Fibroblast of mammary gland (primary cell): Measurements from ENCODE around the gene CREB3L1.

Source experiments
- DNase-seq: peaks from one replicate; pipeline ENCODE4 v3.0.0-alpha.2; 2010; ENCODE audit warnings: low read depth
- H3K4me3 ChIP-seq: 2 replicates; pipeline ENCODE4 v1.5.1; 2011; ENCODE audit warnings: low read depth, mild to moderate bottlenecking, low read length, moderate library complexity; ENCODE audit not compliant: control insufficient read depth
- CTCF ChIP-seq: conservative IDR thresholded peaks from 2 replicates; pipeline ENCODE4 v1.5.1; 2011; ENCODE audit warnings: low read depth, low read length, inconsistent platforms; ENCODE audit not compliant: control insufficient read depth, insufficient read depth

CREB3L1 gene

GRCh38 chr11:46343520-46343919 is 66.1 kb downstream of the CREB3L1 start:
- DNase-seq = no peak
- no peak for TF ChIP-seq CTCF
- H3K4me3 ChIP-seq = no peak overlapping the region

- DNase-seq = no peak
- no peak overlapping the region for H3K4me3 ChIP-seq
- TF ChIP-seq CTCF = no peak
Observed at GRCh38 chr11:46345131-46345597, 67.7 kb downstream of the CREB3L1 start.

GRCh38 chr11:46345881-46346484 is 68.5 kb downstream of the CREB3L1 start:
- no peak for TF ChIP-seq CTCF
- no peak overlapping the region for H3K4me3 ChIP-seq
- DNase-seq = no peak

GRCh38 chr11:46346886-46347636 is 69.6 kb downstream of the CREB3L1 start, which contains the start of gene DGKZ:
TSS of gene DGKZ (plus strand) at chr11:46347463. CDS start at chr11:46347660, 197 bp downstream.
- DNase-seq = peak; percentile 68

GRCh38 chr11:46347637-46348311 is 70.3 kb downstream of the CREB3L1 start:
- H3K4me3 ChIP-seq = peak overlapping the region; percentile 81
- TF ChIP-seq CTCF = no peak
- DNase-seq = no peak

More at GRCh38 chr11:46346886-46347636, 69.6 kb downstream of the CREB3L1 start, which contains the start of gene DGKZ:
- H3K4me3 ChIP-seq = peak within 1 kb of the TSS; percentile 81
- TF ChIP-seq CTCF = no peak

- no peak for TF ChIP-seq CTCF
- peak overlapping the region; percentile 81 for H3K4me3 ChIP-seq
- no peak for DNase-seq
Observed at GRCh38 chr11:46348566-46349401, 71.3 kb downstream of the CREB3L1 start.
